H9 (cell line): Measurements from ENCODE around the gene ATP2C1. TPM values are rescaled to one million over a fixed set of nuclear protein-coding genes. Genes with fewer than 3 reads are reported as not detected.

Source experiments
- DNase-seq: peaks from one replicate; pipeline ENCODE4 v3.0.0-alpha.2; 2017
- H2AFZ ChIP-seq: one replicate; pipeline ENCODE4 v1.6.1; 2013; ENCODE audit warnings: mild to moderate bottlenecking, low read length, control low read depth, moderate library complexity
- H2AK5ac ChIP-seq: 2 replicates; pipeline ENCODE4 v1.6.1; 2013; ENCODE audit warnings: low read length, control low read depth, mixed read lengths; ENCODE audit not compliant: insufficient read length
- H2BK120ac ChIP-seq: one replicate; pipeline ENCODE4 v1.6.1; 2013; ENCODE audit warnings: low read depth, mild to moderate bottlenecking, low read length, control low read depth, inconsistent platforms; ENCODE audit not compliant: poor library complexity, severe bottlenecking
- H2BK12ac ChIP-seq: 2 replicates; pipeline ENCODE4 v1.6.1; 2013; ENCODE audit warnings: low read length, control low read depth, mixed read lengths, low read depth; ENCODE audit not compliant: insufficient read length
- H2BK15ac ChIP-seq: 2 replicates; pipeline ENCODE4 v1.6.1; 2013; ENCODE audit warnings: low read depth, low read length, control low read depth
- H2BK20ac ChIP-seq: one replicate; pipeline ENCODE4 v1.6.1; 2013; ENCODE audit warnings: low read depth, mild to moderate bottlenecking, low read length, control low read depth, inconsistent platforms; ENCODE audit not compliant: poor library complexity, severe bottlenecking
- H2BK5ac ChIP-seq: 2 replicates; pipeline ENCODE4 v1.6.1; 2013; ENCODE audit warnings: low read length, control low read depth, mixed read lengths; ENCODE audit not compliant: insufficient read length
- H3K14ac ChIP-seq: 2 replicates; pipeline ENCODE4 v1.6.1; 2013; ENCODE audit warnings: low read length, control low read depth; ENCODE audit not compliant: insufficient read depth
- H3K18ac ChIP-seq: 2 replicates; pipeline ENCODE4 v1.6.1; 2013; ENCODE audit warnings: low read depth, mild to moderate bottlenecking, mixed read lengths, low read length, control low read depth; ENCODE audit not compliant: insufficient read length
- H3K23ac ChIP-seq: 2 replicates; pipeline ENCODE4 v1.6.1; 2013; ENCODE audit warnings: low read length, control low read depth, mixed read lengths, low read depth; ENCODE audit not compliant: insufficient read length
- H3K23me2 ChIP-seq: 2 replicates; pipeline ENCODE4 v1.6.1; 2013; ENCODE audit warnings: low read depth, mild to moderate bottlenecking, mixed read lengths, low read length, control low read depth; ENCODE audit not compliant: insufficient read length, poor library complexity, severe bottlenecking
- H3K27ac ChIP-seq: 2 replicates; pipeline ENCODE4 v1.5.1; 2013; ENCODE audit warnings: low read length, control low read depth, mixed read lengths, low read depth; ENCODE audit not compliant: insufficient read length
- H3K27me3 ChIP-seq: 2 replicates; pipeline ENCODE4 v1.6.1; 2013; ENCODE audit warnings: low read length, control low read depth, inconsistent platforms; ENCODE audit not compliant: insufficient read depth
- H3K4ac ChIP-seq: 2 replicates; pipeline ENCODE4 v1.6.1; 2013; ENCODE audit warnings: low read depth, mild to moderate bottlenecking, control low read depth, inconsistent platforms, low read length, moderate library complexity
- H3K4me1 ChIP-seq: 2 replicates; pipeline ENCODE4 v1.6.1; 2013; ENCODE audit warnings: low read length, control low read depth, inconsistent platforms; ENCODE audit not compliant: insufficient read depth
- H3K4me2 ChIP-seq: 2 replicates; pipeline ENCODE4 v1.6.1; 2013; ENCODE audit warnings: low read length, control low read depth, mixed read lengths; ENCODE audit not compliant: insufficient read length, insufficient read depth
- H3K56ac ChIP-seq: 2 replicates; pipeline ENCODE4 v1.6.1; 2013; ENCODE audit warnings: low read depth, mild to moderate bottlenecking, mixed read lengths, low read length, control low read depth; ENCODE audit not compliant: insufficient read length
- H3K79me1 ChIP-seq: 2 replicates; pipeline ENCODE4 v1.6.1; 2013; ENCODE audit warnings: low read depth, mild to moderate bottlenecking, moderate library complexity, low read length, control low read depth, inconsistent platforms; ENCODE audit not compliant: insufficient read depth, poor library complexity, severe bottlenecking
- H3K79me2 ChIP-seq: 2 replicates; pipeline ENCODE4 v1.6.1; 2013; ENCODE audit warnings: low read length, control low read depth, inconsistent platforms; ENCODE audit not compliant: insufficient read depth
- H3K9ac ChIP-seq: 2 replicates; pipeline ENCODE4 v1.6.1; 2013; ENCODE audit warnings: low read length, control low read depth, mixed read lengths; ENCODE audit not compliant: insufficient read length; ENCODE audit errors: extremely low read depth
- H3K9me3 ChIP-seq: one replicate; pipeline ENCODE4 v1.6.1; 2013; ENCODE audit warnings: low read depth, low read length, inconsistent platforms; ENCODE audit not compliant: control insufficient read depth
- H3T11ph ChIP-seq: one replicate; pipeline ENCODE4 v1.6.1; 2013; ENCODE audit warnings: mild to moderate bottlenecking, low read length, control low read depth, inconsistent platforms
- H4K20me1 ChIP-seq: one replicate; pipeline ENCODE4 v1.6.1; 2013; ENCODE audit not compliant: control insufficient read depth, insufficient read length, insufficient read depth
- H4K5ac ChIP-seq: 2 replicates; pipeline ENCODE4 v1.6.1; 2013; ENCODE audit warnings: low read depth, mild to moderate bottlenecking, mixed read lengths, low read length, control low read depth; ENCODE audit not compliant: insufficient read length
- H4K8ac ChIP-seq: replicated peaks from 2 replicates; pipeline ENCODE4 v1.6.1; 2013; ENCODE audit warnings: low read length, control low read depth, mixed read lengths, low read depth; ENCODE audit not compliant: insufficient read length
- H4K91ac ChIP-seq: 2 replicates; pipeline ENCODE4 v1.6.1; 2013; ENCODE audit warnings: low read depth, mild to moderate bottlenecking, moderate library complexity, mixed read lengths, low read length, control low read depth; ENCODE audit not compliant: insufficient read length
- H3K27ac Mint-ChIP-seq, 3 experiments: 2 replicates in 2 of 3; 3 replicates in 1 of 3; pipeline ENCODE4 v1.8.0; 2020 to 2021; ENCODE audit warnings: mixed read lengths in 3 of 3, mild to moderate bottlenecking in 1 of 3, moderate library complexity in 1 of 3
- H3K27me3 Mint-ChIP-seq: 2 replicates; pipeline ENCODE4 v1.8.0; 2021; ENCODE audit warnings: low read depth, mild to moderate bottlenecking, moderate library complexity, mixed read lengths
- H3K36me3 Mint-ChIP-seq, 3 experiments: 2 replicates in 2 of 3; 3 replicates in 1 of 3; pipeline ENCODE4 v1.8.0; 2020 to 2021; ENCODE audit warnings: low read depth in 3 of 3, mixed read lengths in 3 of 3; ENCODE audit not compliant: insufficient read depth in 1 of 3
- H3K4me1 Mint-ChIP-seq, 2 experiments: 2 replicates each; pipeline ENCODE4 v1.8.0; 2020; ENCODE audit warnings: mixed read lengths in 2 of 2
- H3K4me3 Mint-ChIP-seq, 2 experiments: 2 replicates in 1 of 2; 3 replicates in 1 of 2; pipeline ENCODE4 v1.8.0; 2020 to 2021; ENCODE audit warnings: mild to moderate bottlenecking in 2 of 2, mixed read lengths in 2 of 2, moderate library complexity in 1 of 2
- H3K9me3 Mint-ChIP-seq, 2 experiments: 2 replicates in 1 of 2; 3 replicates in 1 of 2; pipeline ENCODE4 v1.8.0; 2020; ENCODE audit warnings: mild to moderate bottlenecking in 2 of 2, mixed read lengths in 2 of 2, moderate library complexity in 1 of 2
- WGBS: extraction: QIAGEN DNeasy Blood & Tissue Kit; methylation state at CpG from one replicate; pipeline ENCODE4 v1.1.7; 2013; ENCODE audit warnings: missing lambda C conversion rate, low lambda C conversion rate, mixed read lengths; ENCODE audit not compliant: insufficient read length; ENCODE audit errors: extremely low coverage; 5-methylcytosine and 5-hydroxymethylcytosine counted together
- total RNA-seq: library from RNA; stranded (reverse); gene quantifications from 2 replicates; pipeline ENCODE4 v1.2.1, GENCODE V29; 2021
- TF ChIP-seq, protein P1 (sequence below): fragments of 200-600 bp; sonication (generic); conservative IDR thresholded peaks from 3 replicates; pipeline ENCODE4 v1.8.0; 2021; ENCODE audit warnings: antibody characterized with exemption, mild to moderate bottlenecking

Gene ATP2C1
- total RNA-seq, 1 experiment from 2014 or later: 65.5 TPM

DNA sequence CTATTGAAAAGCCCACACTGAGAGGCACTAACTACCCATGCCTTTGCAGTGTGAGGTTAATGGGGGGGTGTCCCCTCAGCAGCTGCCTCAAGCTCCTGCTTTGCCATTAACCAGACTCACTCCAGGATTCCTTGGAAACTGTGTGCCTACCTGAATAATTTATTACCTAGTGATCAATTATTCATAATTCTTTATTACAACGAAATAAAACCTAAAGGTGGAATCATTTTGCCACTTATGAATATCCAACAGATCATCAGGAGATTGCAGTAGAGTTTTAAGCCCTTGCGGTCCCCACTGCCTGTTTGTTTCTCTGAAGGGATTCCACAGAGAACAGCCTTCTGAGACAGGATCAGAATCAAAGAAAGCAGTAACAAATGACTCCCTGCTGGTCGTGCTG is 156.1 kb downstream of the ATP2C1 start:
- H3K23me2 ChIP-seq: no peaks in the 10 kb centered on the region
- no peak overlapping the region for H3K18ac ChIP-seq
- H2BK15ac ChIP-seq: no peak overlapping the region
- WGBS: no CpG with 5 or more reads among the region's 3 CpGs
- Mint-ChIP-seq H3K27ac (no peak overlapping the region), H3K4me3 (no peak overlapping the region), H3K36me3 (peaks cover 0 to 8% (median 0%) of the 10 kb centered on the region in 3 experiments; a peak in 4 of 7 replicates), H3K4me1 (peaks cover 4 to 8% of the 10 kb centered on the region in 2 experiments; a peak in 2 of 4 replicates), H3K27me3 (peaks cover 4% of the 10 kb centered on the region; the same call in 1 of the 2 replicates), H3K9me3 (no peaks in the 10 kb centered on the region; a peak in 1 of 5 replicates)
- H2BK5ac ChIP-seq: no peak overlapping the region
- no peaks in the 10 kb centered on the region for H3K79me2 ChIP-seq
- H3K56ac ChIP-seq: no peak overlapping the region
- no peaks in the 10 kb centered on the region for H3K27me3 ChIP-seq
- no peak overlapping the region for H3T11ph ChIP-seq
- DNase-seq: no peak
- H3K27ac ChIP-seq: no peak overlapping the region
- H3K9me3 ChIP-seq: no peaks in the 10 kb centered on the region
- H3K9ac ChIP-seq: no peak overlapping the region
- no peak overlapping the region for H2AK5ac ChIP-seq
- no peak overlapping the region for H4K5ac ChIP-seq
- H2BK120ac ChIP-seq: no peak overlapping the region
- no peak overlapping the region for H3K4me2 ChIP-seq
- no peak overlapping the region for H3K4ac ChIP-seq
- no peak overlapping the region for H4K8ac ChIP-seq
- no peaks in the 10 kb centered on the region for H3K79me1 ChIP-seq
- no peak overlapping the region for H3K14ac ChIP-seq
- no peaks in the 10 kb centered on the region for H4K20me1 ChIP-seq
- no peak overlapping the region for H2BK20ac ChIP-seq
- no peak overlapping the region for H3K23ac ChIP-seq
- TF ChIP-seq, protein P1, sequence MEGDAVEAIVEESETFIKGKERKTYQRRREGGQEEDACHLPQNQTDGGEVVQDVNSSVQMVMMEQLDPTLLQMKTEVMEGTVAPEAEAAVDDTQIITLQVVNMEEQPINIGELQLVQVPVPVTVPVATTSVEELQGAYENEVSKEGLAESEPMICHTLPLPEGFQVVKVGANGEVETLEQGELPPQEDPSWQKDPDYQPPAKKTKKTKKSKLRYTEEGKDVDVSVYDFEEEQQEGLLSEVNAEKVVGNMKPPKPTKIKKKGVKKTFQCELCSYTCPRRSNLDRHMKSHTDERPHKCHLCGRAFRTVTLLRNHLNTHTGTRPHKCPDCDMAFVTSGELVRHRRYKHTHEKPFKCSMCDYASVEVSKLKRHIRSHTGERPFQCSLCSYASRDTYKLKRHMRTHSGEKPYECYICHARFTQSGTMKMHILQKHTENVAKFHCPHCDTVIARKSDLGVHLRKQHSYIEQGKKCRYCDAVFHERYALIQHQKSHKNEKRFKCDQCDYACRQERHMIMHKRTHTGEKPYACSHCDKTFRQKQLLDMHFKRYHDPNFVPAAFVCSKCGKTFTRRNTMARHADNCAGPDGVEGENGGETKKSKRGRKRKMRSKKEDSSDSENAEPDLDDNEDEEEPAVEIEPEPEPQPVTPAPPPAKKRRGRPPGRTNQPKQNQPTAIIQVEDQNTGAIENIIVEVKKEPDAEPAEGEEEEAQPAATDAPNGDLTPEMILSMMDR: no peak
- no peak overlapping the region for H2AFZ ChIP-seq
- no peak overlapping the region for H2BK12ac ChIP-seq
- no peak overlapping the region for H4K91ac ChIP-seq
- H3K4me1 ChIP-seq: no peaks in the 10 kb centered on the region
